Osteoblast (primary cell): Measurements from ENCODE around the gene ASF1B. TPM values are rescaled to one million over a fixed set of nuclear protein-coding genes. Genes with fewer than 3 reads are reported as not detected.

Experiments
- DNase-seq: peaks from one replicate; pipeline ENCODE4 v3.0.0; 2011; ENCODE audit warnings: low spot score, mixed read lengths; ENCODE audit not compliant: insufficient read length; ENCODE audit errors: missing footprints
- H2AFZ ChIP-seq: 2 replicates; pipeline ENCODE4 v1.6.0; 2011; ENCODE audit warnings: mild to moderate bottlenecking, low read length
- H3K27ac ChIP-seq: 2 replicates; pipeline ENCODE4 v1.5.1; 2011; ENCODE audit warnings: mild to moderate bottlenecking, low read depth, low read length, moderate library complexity
- H3K27me3 ChIP-seq: 2 replicates; pipeline ENCODE4 v1.6.0; 2012; ENCODE audit warnings: mild to moderate bottlenecking, control low read depth, inconsistent platforms, low read length, moderate library complexity; ENCODE audit not compliant: insufficient read depth
- H3K36me3 ChIP-seq: 2 replicates; pipeline ENCODE4 v1.5.1; 2011; ENCODE audit warnings: mild to moderate bottlenecking, low read length, control low read depth, moderate library complexity; ENCODE audit not compliant: insufficient read depth
- H3K4me1 ChIP-seq: 2 replicates; pipeline ENCODE4 v1.5.1; 2011; ENCODE audit warnings: mild to moderate bottlenecking, low read length, control low read depth, moderate library complexity; ENCODE audit not compliant: insufficient read depth
- H3K4me2 ChIP-seq: 2 replicates; pipeline ENCODE4 v1.6.0; 2011; ENCODE audit warnings: mild to moderate bottlenecking, low read length; ENCODE audit not compliant: insufficient read depth
- H3K4me3 ChIP-seq: fragments of 200-600 bp; sonication (generic); 3 replicates; pipeline ENCODE4 v1.5.1; 2012; ENCODE audit warnings: mild to moderate bottlenecking, low read length, inconsistent platforms; ENCODE audit not compliant: insufficient read depth
- H3K79me2 ChIP-seq: 2 replicates; pipeline ENCODE4 v1.6.0; 2012; ENCODE audit warnings: mild to moderate bottlenecking, low read length, control low read depth, inconsistent platforms; ENCODE audit not compliant: insufficient read depth
- H3K9me3 ChIP-seq: 2 replicates; pipeline ENCODE4 v1.5.1; 2011; ENCODE audit warnings: low read depth, low read length, control low read depth
- H4K20me1 ChIP-seq: 2 replicates; pipeline ENCODE4 v1.6.0; 2012; ENCODE audit warnings: mild to moderate bottlenecking, low read length, control low read depth; ENCODE audit not compliant: insufficient read depth
- total RNA-seq: library from RNA; depleted of rRNA; stranded (reverse); fragments of >200 nt; gene quantifications from 2 replicates; pipeline ENCODE4 v1.2.3, GENCODE V29; 2012
- TF ChIP-seq, protein P1 (sequence below): IDR thresholded peaks from 2 replicates; pipeline ENCODE4 v1.5.1; 2011; ENCODE audit warnings: mild to moderate bottlenecking, low read depth, low read length, moderate library complexity; ENCODE audit errors: extremely low read depth

Gene ASF1B
- total RNA-seq, 1 donor: 1.1 TPM

DNA sequence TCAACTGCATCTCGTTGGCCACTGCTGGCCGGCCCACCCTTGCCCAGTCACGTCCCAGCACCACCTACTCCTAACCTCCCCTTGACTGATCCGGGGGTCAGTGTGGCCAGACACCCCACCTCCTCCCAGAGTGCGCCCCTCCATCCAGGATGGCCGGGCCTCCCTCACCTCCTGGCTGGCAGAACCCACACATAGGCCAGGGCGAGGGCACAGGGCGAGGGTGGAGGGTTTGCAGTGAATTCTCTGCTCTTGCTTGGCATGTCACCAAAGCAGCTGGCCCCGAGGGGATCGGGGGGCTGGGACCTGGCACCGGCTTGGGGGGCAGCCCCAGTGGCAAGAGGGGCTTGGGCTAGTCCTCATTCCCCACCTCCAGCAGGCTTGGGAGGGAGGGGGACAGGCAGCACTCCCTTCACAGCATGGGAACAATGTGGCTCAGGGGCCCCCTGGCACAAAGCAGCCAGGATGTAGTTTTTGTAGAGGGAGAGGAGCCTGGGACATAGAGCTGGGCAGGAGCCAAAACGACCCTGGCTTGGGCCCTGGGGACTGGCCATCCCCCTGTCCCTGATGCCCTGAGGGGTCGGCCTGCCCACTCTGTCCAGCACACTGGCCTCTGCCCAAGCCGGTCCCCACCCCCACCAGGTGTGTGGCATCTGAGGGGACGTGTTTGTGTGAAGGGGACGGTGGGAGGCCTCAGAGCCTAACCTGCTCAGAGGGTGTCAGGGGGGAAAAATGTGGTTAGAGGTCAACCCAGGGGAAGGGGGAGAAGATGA is 28.5 kb upstream of the ASF1B start:
- H3K4me2 ChIP-seq: no peak overlapping the region
- H3K27ac ChIP-seq: no peak overlapping the region
- no peaks in the 10 kb centered on the region for H3K36me3 ChIP-seq
- H2AFZ ChIP-seq: no peak overlapping the region
- H3K79me2 ChIP-seq: no peaks in the 10 kb centered on the region
- H3K27me3 ChIP-seq: no peaks in the 10 kb centered on the region
- peaks cover 4% of the 10 kb centered on the region for H4K20me1 ChIP-seq
- peak; percentile 81 for DNase-seq
- H3K4me1 ChIP-seq: no peaks in the 10 kb centered on the region
- TF ChIP-seq, protein P1, sequence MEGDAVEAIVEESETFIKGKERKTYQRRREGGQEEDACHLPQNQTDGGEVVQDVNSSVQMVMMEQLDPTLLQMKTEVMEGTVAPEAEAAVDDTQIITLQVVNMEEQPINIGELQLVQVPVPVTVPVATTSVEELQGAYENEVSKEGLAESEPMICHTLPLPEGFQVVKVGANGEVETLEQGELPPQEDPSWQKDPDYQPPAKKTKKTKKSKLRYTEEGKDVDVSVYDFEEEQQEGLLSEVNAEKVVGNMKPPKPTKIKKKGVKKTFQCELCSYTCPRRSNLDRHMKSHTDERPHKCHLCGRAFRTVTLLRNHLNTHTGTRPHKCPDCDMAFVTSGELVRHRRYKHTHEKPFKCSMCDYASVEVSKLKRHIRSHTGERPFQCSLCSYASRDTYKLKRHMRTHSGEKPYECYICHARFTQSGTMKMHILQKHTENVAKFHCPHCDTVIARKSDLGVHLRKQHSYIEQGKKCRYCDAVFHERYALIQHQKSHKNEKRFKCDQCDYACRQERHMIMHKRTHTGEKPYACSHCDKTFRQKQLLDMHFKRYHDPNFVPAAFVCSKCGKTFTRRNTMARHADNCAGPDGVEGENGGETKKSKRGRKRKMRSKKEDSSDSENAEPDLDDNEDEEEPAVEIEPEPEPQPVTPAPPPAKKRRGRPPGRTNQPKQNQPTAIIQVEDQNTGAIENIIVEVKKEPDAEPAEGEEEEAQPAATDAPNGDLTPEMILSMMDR: no peak
- H3K4me3 ChIP-seq: no peak overlapping the region
- no peaks in the 10 kb centered on the region for H3K9me3 ChIP-seq

DNA sequence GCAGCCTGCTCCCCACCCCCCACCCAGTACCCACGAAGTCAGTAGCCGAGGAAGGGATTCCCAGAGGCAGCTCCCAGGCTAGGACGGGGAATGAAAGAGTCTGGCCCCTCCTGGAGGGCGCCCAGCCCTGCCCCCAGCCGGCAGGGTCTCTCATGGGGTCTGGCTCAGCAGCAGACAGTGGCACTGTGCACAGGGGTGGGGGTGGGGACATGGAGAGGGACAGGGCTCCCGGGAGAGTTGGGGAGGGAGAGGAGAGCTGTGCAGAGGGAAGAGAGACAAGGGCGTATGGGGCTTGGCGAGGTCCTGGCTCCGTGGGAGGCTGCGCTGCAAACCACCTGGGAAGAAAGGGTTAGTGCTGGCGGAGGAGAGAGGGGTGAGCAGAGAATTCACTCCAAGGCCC is 27.7 kb upstream of the ASF1B start:
- Histone ChIP-seq H3K4me3 (no peak overlapping the region), H3K4me1 (no peaks in the 10 kb centered on the region), H3K36me3 (no peaks in the 10 kb centered on the region), H3K27me3 (no peaks in the 10 kb centered on the region), H3K4me2 (no peak overlapping the region), H2AFZ (no peak overlapping the region), H3K79me2 (no peaks in the 10 kb centered on the region), H3K9me3 (no peaks in the 10 kb centered on the region), H3K27ac (no peak overlapping the region), H4K20me1 (peaks cover 4% of the 10 kb centered on the region)
- peak; percentile 43 for DNase-seq
- TF ChIP-seq, protein P1: no peak

DNA sequence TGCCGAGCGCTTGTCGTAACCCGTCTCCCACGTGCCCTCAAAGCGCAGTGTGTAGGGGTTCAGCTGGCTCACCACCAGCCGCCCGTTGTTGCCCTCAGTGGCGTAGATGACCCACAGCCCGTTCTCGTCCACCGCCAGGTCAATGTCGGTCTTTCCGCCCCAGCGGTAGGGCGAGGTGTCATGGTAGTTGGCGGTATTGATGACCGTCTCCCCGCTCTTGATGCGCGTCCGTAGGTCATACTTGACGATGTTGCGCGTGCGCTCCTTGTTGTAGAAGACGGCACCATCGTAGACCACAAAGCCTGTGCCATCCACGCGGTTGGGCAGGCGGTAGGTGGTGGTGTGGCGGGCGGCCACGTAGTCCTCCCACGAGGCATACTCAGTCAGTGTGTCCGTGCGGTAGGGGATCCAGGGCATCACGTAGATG is 26.5 kb upstream of the ASF1B start:
- H3K4me2 ChIP-seq: no peak overlapping the region
- H3K9me3 ChIP-seq: no peaks in the 10 kb centered on the region
- no peak overlapping the region for H3K27ac ChIP-seq
- no peaks in the 10 kb centered on the region for H3K27me3 ChIP-seq
- H3K4me1 ChIP-seq: no peaks in the 10 kb centered on the region
- no peak overlapping the region for H2AFZ ChIP-seq
- H3K36me3 ChIP-seq: no peaks in the 10 kb centered on the region
- H4K20me1 ChIP-seq: peaks cover 4% of the 10 kb centered on the region
- TF ChIP-seq, protein P1: no peak
- no peaks in the 10 kb centered on the region for H3K79me2 ChIP-seq
- peak; percentile 70 for DNase-seq
- H3K4me3 ChIP-seq: no peak overlapping the region

DNA sequence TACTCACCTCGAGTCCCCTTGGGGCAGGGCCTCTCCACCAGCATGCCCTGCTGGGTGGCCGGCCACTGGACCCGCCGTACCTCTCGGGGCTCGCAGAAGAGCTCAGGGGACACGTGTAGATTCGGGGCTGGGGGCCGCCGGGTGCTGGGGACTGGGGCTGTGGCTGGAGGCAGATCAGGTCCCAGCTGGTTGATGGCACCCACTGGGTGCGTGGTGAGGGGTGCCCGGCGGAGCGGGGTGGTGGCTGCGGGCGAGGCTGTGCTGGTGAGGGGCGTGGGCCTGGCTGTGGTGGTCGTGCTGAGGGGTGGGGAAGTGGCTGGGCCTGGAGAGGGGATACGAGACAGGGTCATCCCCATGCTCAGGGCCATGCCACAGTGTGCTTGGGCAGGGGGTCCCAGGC is 24.9 kb upstream of the ASF1B start:
- Histone ChIP-seq H3K9me3 (no peaks in the 10 kb centered on the region), H3K4me3 (no peak overlapping the region), H3K27me3 (no peaks in the 10 kb centered on the region), H3K4me2 (no peak overlapping the region), H3K4me1 (no peaks in the 10 kb centered on the region), H3K36me3 (no peaks in the 10 kb centered on the region), H4K20me1 (peaks cover 2% of the 10 kb centered on the region), H3K27ac (no peak overlapping the region), H3K79me2 (no peaks in the 10 kb centered on the region), H2AFZ (no peak overlapping the region)
- TF ChIP-seq, protein P1: no peak
- DNase-seq: peak; percentile 76
